ENCODE results near the gene MAFB. TPM values are rescaled to one million over a fixed set of nuclear protein-coding genes. Genes with fewer than 3 reads are reported as not detected.

The MAFB gene
- total and polyA plus RNA-seq, 7 donors: 5.4 to 43.3 (median 18.6) TPM

GRCh38 chr20:40692240-40693011, 3.4 kb upstream of the MAFB start:
- DNase-seq: no peak
- peak overlapping the region in 1 of 4 donors; percentile 8 for H3K4me3 ChIP-seq
- H3K27ac ChIP-seq: no peak overlapping the region
- WGBS, 2 donors: 9 to 10% methylated on average over 52 of the region's 52 CpGs
- intact Hi-C loops (cut with DNase I): loop anchor here (5.0 kb wide), 1 partner anchor 530 kb away; no protein-coding TSS in a partner anchor
- peaks cover 25 to 56% (median 50%) of the 10 kb centered on the region in 3 donors for H3K27me3 ChIP-seq
- no peak for TF ChIP-seq CTCF (IDR thresholded peaks at IDR 0.05)
- TF ChIP-seq POLR2AphosphoS5 (IDR thresholded peaks at IDR 0.05): no peak
- TF ChIP-seq EP300 (IDR thresholded peaks at IDR 0.05): no peak
- no peak for TF ChIP-seq POLR2A (IDR thresholded peaks at IDR 0.05)
- peaks cover 0 to 45% (median 29%) of the 10 kb centered on the region in 4 donors for H3K4me1 ChIP-seq
- H3K36me3 ChIP-seq: no peaks in the 10 kb centered on the region
- H3K9me3 ChIP-seq: no peaks in the 10 kb centered on the region

GRCh38 chr20:40691566-40692239, 2.7 kb upstream of the MAFB start:
- Histone ChIP-seq H3K9me3 (no peaks in the 10 kb centered on the region), H3K27ac (peak overlapping the region in 1 of 4 donors; percentile 92), H3K27me3 (peaks cover 25 to 56% (median 50%) of the 10 kb centered on the region in 3 donors), H3K4me3 (peak overlapping the region in 1 of 4 donors; percentile 72), H3K4me1 (peaks cover 0 to 52% (median 34%) of the 10 kb centered on the region in 4 donors), H3K36me3 (no peaks in the 10 kb centered on the region)
- DNase-seq: no peak
- intact Hi-C loops (cut with DNase I): loop anchor here (2.0 to 5.0 kb wide), 2 partner anchors 529 to 805 kb away; no protein-coding TSS in a partner anchor
- no peak for TF ChIP-seq EP300 (IDR thresholded peaks at IDR 0.05)
- TF ChIP-seq CTCF (IDR thresholded peaks at IDR 0.05): no peak
- TF ChIP-seq POLR2AphosphoS5 (IDR thresholded peaks at IDR 0.05): no peak
- TF ChIP-seq POLR2A (IDR thresholded peaks at IDR 0.05): no peak
- 16 to 22% methylated on average over 29 of the region's 29 CpGs for WGBS, 2 donors

GRCh38 chr20:40690836-40691565, 2.0 kb upstream of the MAFB start:
- DNase-seq: no peak
- 11 to 17% methylated on average over 45 of the region's 45 CpGs for WGBS, 2 donors
- Histone ChIP-seq H3K36me3 (no peaks in the 10 kb centered on the region), H3K4me3 (peak overlapping the region in 2 of 4 donors; percentile 62 to 72), H3K27ac (peak overlapping the region in 3 of 4 donors; percentile 92 to 94 (median 93)), H3K4me1 (peaks cover 0 to 52% (median 36%) of the 10 kb centered on the region in 4 donors), H3K9me3 (no peaks in the 10 kb centered on the region), H3K27me3 (peaks cover 25 to 56% (median 50%) of the 10 kb centered on the region in 3 donors)
- TF ChIP-seq POLR2A (IDR thresholded peaks at IDR 0.05) (no peak), EP300 (IDR thresholded peaks at IDR 0.05) (no peak), CTCF (IDR thresholded peaks at IDR 0.05) (no peak), POLR2AphosphoS5 (IDR thresholded peaks at IDR 0.05) (no peak)
- intact Hi-C loops (cut with DNase I): loop anchor here (2.0 to 5.0 kb wide), 2 partner anchors 529 to 804 kb away; no protein-coding TSS in a partner anchor

GRCh38 chr20:40689943-40690835, 1.2 kb upstream of the MAFB start:
- Histone ChIP-seq H3K27me3 (peaks cover 25 to 50% (median 50%) of the 10 kb centered on the region in 3 donors), H3K4me1 (peaks cover 0 to 52% (median 36%) of the 10 kb centered on the region in 4 donors)
- 2 to 4% methylated on average over 84 of the region's 84 CpGs for WGBS, 2 donors

More at GRCh38 chr20:40689943-40690835, 1.2 kb upstream of the MAFB start:
- DNase-seq: peak; percentile 95
- no peaks in the 10 kb centered on the region for H3K9me3 ChIP-seq
- H3K36me3 ChIP-seq: no peaks in the 10 kb centered on the region
- intact Hi-C loops (cut with DNase I): loop anchor here (2.0 to 5.0 kb wide), 8 partner anchors 128 to 1423 kb away; no protein-coding TSS in a partner anchor
- peak in 3 of 4 donors; percentile 26 to 33 (median 30) for TF ChIP-seq POLR2AphosphoS5 (IDR thresholded peaks at IDR 0.05)
- TF ChIP-seq CTCF (IDR thresholded peaks at IDR 0.05): peak; percentile 71 to 91 (median 80)
- TF ChIP-seq POLR2A (IDR thresholded peaks at IDR 0.05): peak in 1 of 2 donors; percentile 41
- TF ChIP-seq EP300 (IDR thresholded peaks at IDR 0.05): no peak
- H3K4me3 ChIP-seq: peak overlapping the region; percentile 30 to 72 (median 55)
- H3K27ac ChIP-seq: peak overlapping the region; percentile 92 to 94 (median 93)
